IPS-15b (cell line): ENCODE data around the gene LYVE1.

Source experiments
- H3K27me3 ChIP-seq: one replicate; pipeline ENCODE4 v1.6.1; 2013; ENCODE audit warnings: low read length; ENCODE audit not compliant: control insufficient read depth, insufficient read depth
- H3K36me3 ChIP-seq: one replicate; pipeline ENCODE4 v1.6.1; 2013; ENCODE audit warnings: low read length; ENCODE audit not compliant: control insufficient read depth, insufficient read depth
- H3K4me1 ChIP-seq: one replicate; pipeline ENCODE4 v1.6.1; 2013; ENCODE audit warnings: mild to moderate bottlenecking, low read length; ENCODE audit not compliant: control insufficient read depth, insufficient read depth
- H3K4me3 ChIP-seq: one replicate; pipeline ENCODE4 v1.5.1; 2013; ENCODE audit warnings: low read depth, low read length
- H3K9ac ChIP-seq: one replicate; pipeline ENCODE4 v1.6.1; 2013; ENCODE audit warnings: low read depth, mild to moderate bottlenecking, low read length
- H3K9me3 ChIP-seq: one replicate; pipeline ENCODE4 v1.6.1; 2013; ENCODE audit warnings: mild to moderate bottlenecking, low read length; ENCODE audit not compliant: control insufficient read depth, insufficient read depth

LYVE1 gene

DNA sequence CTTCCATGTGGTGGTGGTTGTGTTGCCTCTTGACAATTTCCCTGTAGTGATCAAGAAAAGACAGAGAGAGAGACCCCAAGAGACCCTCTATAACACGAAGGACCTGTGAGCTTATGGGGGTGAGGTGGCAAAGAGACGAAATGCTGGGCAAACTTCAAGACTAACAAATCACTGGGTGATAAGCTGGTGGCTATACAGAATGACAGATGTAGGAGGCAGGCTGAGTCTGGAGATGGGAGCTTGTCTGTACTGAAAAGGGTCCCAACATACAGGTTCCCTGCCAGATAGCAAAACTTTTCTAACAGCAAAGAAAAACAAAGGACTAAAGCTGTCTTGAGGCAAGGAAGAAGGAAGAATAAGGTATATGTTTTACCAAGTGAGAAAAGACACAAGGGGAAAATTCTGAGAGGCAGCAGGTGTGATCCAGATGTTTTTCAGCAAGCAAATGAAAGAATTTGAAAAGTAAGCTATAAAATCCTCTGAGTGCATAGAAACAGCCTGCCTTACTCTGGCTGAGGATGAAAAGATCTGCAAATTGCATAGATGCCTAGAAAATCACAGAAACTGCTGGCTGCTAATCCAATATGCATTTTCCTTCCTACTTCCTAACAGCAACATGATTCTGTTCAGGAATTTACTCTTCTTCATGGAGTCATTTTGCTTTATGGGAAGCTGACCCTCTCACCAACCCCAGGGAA lies 21.9 kb upstream of the LYVE1 start:
- Histone ChIP-seq H3K9me3 (no peaks in the 10 kb centered on the region), H3K27me3 (no peaks in the 10 kb centered on the region), H3K4me1 (no peaks in the 10 kb centered on the region), H3K4me3 (no peak overlapping the region), H3K36me3 (no peaks in the 10 kb centered on the region), H3K9ac (no peak overlapping the region)

DNA sequence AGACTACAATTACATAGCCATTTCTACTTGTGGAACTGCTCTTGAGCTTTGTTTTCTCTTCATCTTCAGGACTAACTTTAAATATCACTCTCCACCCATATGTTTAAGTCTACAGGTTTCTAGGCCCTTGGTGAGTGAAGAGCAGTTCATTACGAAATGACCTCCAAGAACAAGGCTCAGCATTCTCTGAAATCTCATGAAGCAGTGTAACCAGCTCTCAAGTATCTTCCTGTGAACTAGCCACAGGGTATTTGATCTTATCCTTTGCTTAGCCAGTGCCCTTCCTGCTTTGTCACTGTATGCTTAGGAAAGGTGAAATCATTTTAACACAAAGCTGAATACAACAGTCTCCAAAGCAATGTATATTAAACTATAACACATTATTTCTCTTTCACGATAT lies 20.4 kb upstream of the LYVE1 start:
- H3K4me1 ChIP-seq, result no peaks in the 10 kb centered on the region
- no peaks in the 10 kb centered on the region for H3K9me3 ChIP-seq
- H3K9ac ChIP-seq, result no peak overlapping the region
- no peak overlapping the region for H3K4me3 ChIP-seq
- no peaks in the 10 kb centered on the region for H3K27me3 ChIP-seq
- H3K36me3 ChIP-seq, result no peaks in the 10 kb centered on the region

DNA sequence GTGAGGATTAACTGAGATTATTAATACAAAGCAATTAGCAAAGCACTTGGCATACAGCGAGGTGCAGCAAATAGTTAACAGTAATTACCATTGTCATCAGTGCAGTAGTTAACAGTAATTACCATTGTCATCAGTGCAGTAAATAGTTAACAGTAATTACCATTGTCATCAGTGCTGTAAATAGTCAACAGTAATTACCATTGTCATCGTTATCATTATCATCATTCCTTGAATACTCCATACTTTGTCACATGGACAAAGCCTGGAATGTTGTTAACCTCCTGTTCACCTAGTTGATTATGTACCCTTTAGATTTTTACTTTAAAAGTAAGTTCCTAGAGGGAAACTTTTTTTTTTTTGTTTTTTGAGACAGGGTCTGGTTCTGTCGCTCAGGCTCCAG lies 19.5 kb upstream of the LYVE1 start:
- Histone ChIP-seq H3K9ac (no peak overlapping the region), H3K9me3 (no peaks in the 10 kb centered on the region), H3K36me3 (no peaks in the 10 kb centered on the region), H3K4me3 (no peak overlapping the region), H3K4me1 (no peaks in the 10 kb centered on the region), H3K27me3 (no peaks in the 10 kb centered on the region)

DNA sequence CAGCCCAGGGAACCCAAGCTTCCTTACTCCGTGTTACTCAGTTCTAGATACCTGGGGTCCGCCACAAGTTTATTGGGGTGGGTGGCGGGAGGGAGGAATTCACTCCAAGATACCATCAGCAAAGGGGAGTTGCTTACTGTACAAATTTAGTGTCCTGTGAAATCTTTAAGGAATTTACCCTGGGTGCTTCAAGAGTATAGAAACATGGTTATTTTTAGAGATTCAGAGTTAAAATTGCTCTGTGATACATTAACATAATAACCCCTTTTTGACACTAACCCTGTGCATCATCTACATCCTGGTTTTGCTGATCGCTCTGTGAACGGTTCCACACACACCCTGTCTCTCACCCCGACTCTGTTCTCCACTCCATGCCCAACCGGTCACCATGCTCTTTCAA lies 18.9 kb upstream of the LYVE1 start:
- no peaks in the 10 kb centered on the region for H3K36me3 ChIP-seq
- H3K4me1 ChIP-seq, result no peaks in the 10 kb centered on the region
- H3K27me3 ChIP-seq, result no peaks in the 10 kb centered on the region
- no peak overlapping the region for H3K4me3 ChIP-seq
- no peak overlapping the region for H3K9ac ChIP-seq
- H3K9me3 ChIP-seq, result no peaks in the 10 kb centered on the region

DNA sequence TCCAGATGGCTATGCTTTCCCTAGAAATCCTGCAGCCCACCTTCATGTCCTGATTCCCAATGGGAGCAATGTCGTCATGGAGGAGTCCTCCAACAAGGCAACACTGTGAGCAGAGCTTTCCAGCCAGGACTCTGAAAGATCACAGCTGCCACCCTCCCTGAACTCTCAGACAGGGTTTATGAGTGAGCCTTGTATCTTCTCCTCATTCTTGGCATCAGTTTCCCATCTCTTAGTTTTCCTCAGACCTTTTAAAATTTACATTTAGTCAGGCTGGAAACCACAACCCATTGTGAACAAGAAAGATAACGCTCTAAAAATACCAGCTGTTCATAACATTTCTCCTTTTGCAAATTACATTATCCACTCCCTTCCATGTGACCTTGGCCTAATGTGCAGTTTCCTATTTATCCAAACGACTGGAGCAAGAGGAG lies 15.6 kb upstream of the LYVE1 start:
- Histone ChIP-seq H3K4me3 (no peak overlapping the region), H3K9ac (no peak overlapping the region)

DNA sequence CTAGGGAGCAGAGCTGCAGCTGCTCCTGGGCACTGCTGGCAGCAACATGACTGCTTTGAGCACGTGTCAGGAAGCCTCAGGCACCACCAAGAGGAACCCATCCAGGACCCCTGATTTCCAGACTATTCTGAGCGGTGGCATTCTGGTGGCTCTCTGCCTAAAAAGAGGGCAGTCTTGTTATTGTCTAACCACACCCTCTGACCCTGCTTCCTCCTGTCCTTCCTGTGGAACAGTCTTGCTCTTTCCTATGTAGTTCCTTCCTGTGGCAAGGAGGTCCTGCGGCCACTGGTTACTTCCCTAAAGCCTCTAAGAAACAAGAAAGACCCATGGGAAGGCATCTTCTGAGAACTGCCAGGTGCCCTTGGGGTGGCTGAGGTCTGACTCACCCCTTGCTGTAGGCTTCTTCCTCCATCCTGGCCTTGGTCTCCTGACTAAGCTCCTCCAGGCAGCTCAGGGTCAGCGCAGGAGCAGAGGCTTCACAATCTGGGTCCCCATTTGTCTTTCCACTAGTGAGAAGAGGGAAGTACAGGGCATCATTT lies 13.1 kb upstream of the LYVE1 start:
- H3K36me3 ChIP-seq, result no peaks in the 10 kb centered on the region
- H3K4me1 ChIP-seq, result no peaks in the 10 kb centered on the region
- H3K9ac ChIP-seq, result no peak overlapping the region
- H3K27me3 ChIP-seq, result no peaks in the 10 kb centered on the region
- no peak overlapping the region for H3K4me3 ChIP-seq
- no peaks in the 10 kb centered on the region for H3K9me3 ChIP-seq

More for the DNA sequence above, 15.6 kb upstream of the LYVE1 start:
- Histone ChIP-seq H3K4me1 (no peaks in the 10 kb centered on the region), H3K9me3 (no peaks in the 10 kb centered on the region), H3K36me3 (no peaks in the 10 kb centered on the region), H3K27me3 (no peaks in the 10 kb centered on the region)

DNA sequence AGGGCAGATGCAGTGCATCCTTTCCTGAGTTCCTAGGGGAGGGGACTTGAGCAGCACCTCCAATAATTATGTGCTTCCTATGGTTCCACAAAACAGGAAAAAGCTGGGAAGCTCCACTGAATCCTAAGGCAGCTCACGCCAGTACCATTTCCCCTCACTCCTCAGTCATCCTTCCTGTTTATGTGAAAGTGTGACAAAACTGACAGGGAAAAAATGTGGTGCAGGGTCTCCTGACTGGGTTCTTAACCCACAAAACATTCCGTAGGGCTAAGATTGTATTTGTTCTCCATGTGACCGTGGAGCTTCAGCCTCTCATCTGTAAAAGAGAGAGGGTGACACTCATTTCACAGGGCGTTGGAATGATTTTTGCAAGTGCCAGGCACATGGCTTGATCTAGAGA lies 12.2 kb upstream of the LYVE1 start:
- Histone ChIP-seq H3K9ac (no peak overlapping the region), H3K27me3 (no peaks in the 10 kb centered on the region), H3K4me3 (no peak overlapping the region), H3K9me3 (no peaks in the 10 kb centered on the region), H3K4me1 (no peaks in the 10 kb centered on the region), H3K36me3 (no peaks in the 10 kb centered on the region)

DNA sequence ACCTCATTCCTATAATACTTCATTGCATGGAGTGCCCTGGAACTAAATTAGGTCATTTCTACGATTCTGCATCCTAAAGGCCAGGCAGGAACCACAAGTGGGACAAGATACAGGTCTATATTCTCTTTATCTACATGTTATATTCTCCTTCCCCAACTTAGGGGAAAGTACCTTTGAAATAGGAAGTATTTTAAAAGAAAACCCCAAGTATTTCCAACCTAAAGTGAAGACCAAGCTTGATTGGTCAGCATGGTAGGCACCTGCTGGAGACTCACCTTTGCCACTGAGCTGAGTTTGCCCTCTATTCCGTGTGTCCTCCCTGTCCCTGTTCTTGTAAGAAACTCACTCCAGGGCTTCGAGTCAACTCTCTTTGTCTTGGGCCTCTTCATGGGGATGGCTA lies 11.2 kb upstream of the LYVE1 start:
- H3K36me3 ChIP-seq, result no peaks in the 10 kb centered on the region
- H3K9ac ChIP-seq, result no peak overlapping the region
- no peak overlapping the region for H3K4me3 ChIP-seq
- H3K4me1 ChIP-seq, result no peaks in the 10 kb centered on the region
- H3K9me3 ChIP-seq, result no peaks in the 10 kb centered on the region
- no peaks in the 10 kb centered on the region for H3K27me3 ChIP-seq

DNA sequence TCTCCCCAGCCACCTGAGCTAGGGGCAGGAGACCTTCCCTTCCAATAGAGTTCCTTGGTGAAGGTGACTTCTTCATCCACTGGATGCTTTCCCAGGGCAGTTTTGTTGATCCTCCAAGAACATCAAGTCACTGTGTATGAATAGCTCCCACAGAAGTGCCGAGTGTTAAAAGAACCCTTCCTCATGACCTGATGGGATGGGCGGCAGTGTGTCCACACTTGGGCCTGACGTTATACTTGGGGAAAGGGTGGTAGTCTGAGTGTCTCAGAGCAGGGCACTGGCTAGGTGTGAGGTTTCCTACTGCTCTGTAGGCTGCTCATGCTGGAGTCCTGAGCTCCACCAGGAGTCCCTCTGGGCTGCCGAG lies 7.6 kb upstream of the LYVE1 start:
- Histone ChIP-seq H3K9ac (no peak overlapping the region), H3K4me1 (no peaks in the 10 kb centered on the region), H3K9me3 (no peaks in the 10 kb centered on the region), H3K27me3 (no peaks in the 10 kb centered on the region), H3K4me3 (no peak overlapping the region), H3K36me3 (no peaks in the 10 kb centered on the region)

DNA sequence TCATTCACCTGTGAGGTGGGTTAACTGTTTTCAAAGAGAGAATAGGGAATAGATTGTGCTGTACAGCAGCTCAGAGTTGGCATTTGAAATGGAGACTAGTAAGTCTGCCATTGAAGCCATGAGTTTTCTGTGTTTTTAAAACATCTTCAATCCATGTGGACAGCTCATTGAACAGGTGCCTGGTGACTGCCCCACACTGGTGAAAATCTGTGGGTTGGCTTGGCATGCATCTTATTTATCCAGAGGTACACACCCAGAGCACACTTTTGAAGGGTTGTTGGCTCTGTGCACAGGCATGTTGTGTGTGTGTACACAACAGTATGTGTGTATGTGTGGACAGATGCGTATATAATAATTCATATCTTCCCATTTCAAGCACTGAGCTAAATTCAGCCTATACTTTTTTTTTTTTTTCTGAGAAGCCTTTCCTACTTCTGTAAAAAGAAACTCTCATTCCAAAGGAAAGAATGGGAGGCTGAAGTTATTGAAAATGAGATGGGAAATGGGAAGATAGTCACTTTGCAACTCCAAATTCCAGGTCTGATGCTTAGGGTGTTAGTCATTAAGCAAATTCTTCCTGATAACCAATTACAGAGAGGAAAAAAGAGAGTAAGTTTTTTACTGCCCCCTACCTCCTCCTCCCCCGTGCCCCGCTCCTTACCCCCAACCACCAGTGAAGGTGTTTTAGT lies 7.0 kb upstream of the LYVE1 start:
- no peak overlapping the region for H3K4me3 ChIP-seq
- H3K36me3 ChIP-seq, result no peaks in the 10 kb centered on the region
- H3K9ac ChIP-seq, result no peak overlapping the region
- no peaks in the 10 kb centered on the region for H3K9me3 ChIP-seq
- no peaks in the 10 kb centered on the region for H3K27me3 ChIP-seq
- H3K4me1 ChIP-seq, result no peaks in the 10 kb centered on the region

DNA sequence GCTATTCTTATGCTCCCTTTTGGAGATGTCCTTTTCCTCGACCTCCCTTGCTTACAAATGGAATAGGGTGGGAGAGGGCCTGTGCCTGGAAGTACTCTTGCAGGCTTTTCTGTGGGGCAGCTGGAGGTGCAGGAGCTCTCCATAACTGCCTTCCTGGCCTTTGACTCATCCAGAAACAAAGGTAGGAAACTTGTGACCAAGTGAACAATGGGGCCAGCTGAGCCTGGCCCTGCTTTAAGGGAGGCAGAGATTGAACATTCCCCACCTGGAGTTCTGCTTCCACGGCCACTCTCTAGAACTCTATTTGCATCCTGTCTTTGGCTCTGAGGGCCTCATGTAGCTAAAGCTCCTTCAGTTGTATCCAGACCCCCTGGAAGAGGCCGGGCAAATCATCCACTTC lies 5.1 kb upstream of the LYVE1 start:
- Histone ChIP-seq H3K4me1 (no peaks in the 10 kb centered on the region), H3K9ac (no peak overlapping the region), H3K9me3 (no peaks in the 10 kb centered on the region), H3K27me3 (no peaks in the 10 kb centered on the region), H3K4me3 (no peak overlapping the region), H3K36me3 (no peaks in the 10 kb centered on the region)

DNA sequence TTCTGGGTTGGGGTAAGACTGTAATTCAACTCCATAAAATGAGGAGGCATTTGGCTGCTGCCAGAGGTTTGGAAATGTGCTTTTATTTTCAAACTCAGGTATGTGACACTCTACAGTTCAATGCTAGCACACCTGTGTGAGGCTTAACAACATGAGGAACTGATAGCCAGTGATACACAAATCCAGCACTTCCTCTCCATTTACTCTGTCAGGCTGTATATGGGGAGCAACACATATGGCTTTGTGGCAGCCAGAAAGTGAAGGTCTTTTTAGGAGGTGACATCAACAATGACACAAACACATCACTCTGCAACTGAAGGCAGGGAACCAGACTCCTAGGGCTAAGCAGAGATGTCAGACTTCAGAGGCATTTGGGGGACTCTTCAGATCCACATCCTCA lies 4.6 kb upstream of the LYVE1 start:
- Histone ChIP-seq H3K9me3 (no peaks in the 10 kb centered on the region), H3K4me1 (no peaks in the 10 kb centered on the region), H3K9ac (no peak overlapping the region), H3K27me3 (no peaks in the 10 kb centered on the region), H3K4me3 (no peak overlapping the region), H3K36me3 (no peaks in the 10 kb centered on the region)
